ENCODE results near the gene MYO3B. TPM values are rescaled to one million over a fixed set of nuclear protein-coding genes. Genes with fewer than 3 reads are reported as not detected.

MYO3B gene
- total and polyA plus RNA-seq, 2 of the 8 experiments (the other 6 are each of a cell fraction or from before 2014, with no cell fraction given), result 0.17 to 0.19 TPM

- FAIRE-seq, result no peak
- no peak overlapping the region for H2BK20ac ChIP-seq (ENCODE audit: low read length)
- CTCF ChIA-PET (ENCODE audit: partially characterized antibody), result interaction anchor here (0.6 to 1.2 kb wide), 3 partner anchors 119 to 932 kb away, joined by 3 to 4 read pairs (median 3); no protein-coding TSS in a partner anchor
- TF ChIP-seq FOSL1 (IDR thresholded peaks at IDR 0.05; ENCODE audit: insufficient read depth, low read depth, low read length) (no peak), PHF8 (conservative IDR thresholded peaks at IDR 0.05; ENCODE audit: low read depth, low read length) (no peak), USF2 (IDR thresholded peaks at IDR 0.05; ENCODE audit: low read length) (no peak), CBX5 (IDR thresholded peaks at IDR 0.05; ENCODE audit: low read depth, low read length) (no peak), E2F6 (IDR thresholded peaks at IDR 0.05) (no peak)
These were observed 307.5 kb downstream of the MYO3B start for GRCh38 chr2:170485254-170486026.

More at GRCh38 chr2:170485254-170486026, 307.5 kb downstream of the MYO3B start:
- H3K79me2 ChIP-seq (ENCODE audit: control insufficient read depth in 1 of 2, insufficient read depth in 2 of 2, low read length in 2 of 2), result no peaks in the 10 kb centered on the region
- no peak overlapping the region for H4K8ac ChIP-seq (ENCODE audit: extremely low read depth, insufficient read depth, low read length)
- H3K23me2 ChIP-seq (ENCODE audit: low read depth, low read length), result no peaks in the 10 kb centered on the region; the same call in 1 of the 2 replicates
- no peak overlapping the region for H3K9ac ChIP-seq (replicated peaks in 1 of 4; ENCODE audit: extremely low read depth in 1 of 4, low read depth in 3 of 4, low read length in 3 of 4)
- no peaks in the 10 kb centered on the region for H3K9me3 ChIP-seq (ENCODE audit: insufficient read depth in 2 of 2, low read depth in 1 of 2, low read length in 1 of 2)
- H3K4ac ChIP-seq (replicated peaks; ENCODE audit: insufficient read length, low read depth, low read length), result no peak overlapping the region
- no peaks in the 10 kb centered on the region for H3K4me1 ChIP-seq (replicated peaks in 1 of 4; ENCODE audit: control insufficient read depth in 3 of 4, insufficient read depth in 4 of 4, low read length in 3 of 4)
- H2AK5ac ChIP-seq (ENCODE audit: low read depth, low read length), result no peak overlapping the region
- H2AFZ ChIP-seq (ENCODE audit: low read length), result no peak overlapping the region
- H3K36me3 ChIP-seq (ENCODE audit: control insufficient read depth in 2 of 4, insufficient read depth in 4 of 4, low read length in 3 of 4), result no peaks in the 10 kb centered on the region
- no peak overlapping the region for H3K56ac ChIP-seq (replicated peaks; ENCODE audit: insufficient read length, low read depth, low read length)
- no peaks in the 10 kb centered on the region for H3K79me1 ChIP-seq (ENCODE audit: low read depth, low read length)
- no peak overlapping the region for H3K18ac ChIP-seq (ENCODE audit: extremely low read depth, low read length)
- H3K4me3 ChIP-seq (ENCODE audit: extremely low read depth in 1 of 4, insufficient read depth in 2 of 4, low read depth in 3 of 4, low read length in 4 of 4), result no peak overlapping the region
- H4K91ac ChIP-seq (replicated peaks; ENCODE audit: insufficient read length, low read length), result no peak overlapping the region
- H2BK15ac ChIP-seq (ENCODE audit: low read length), result no peak overlapping the region
- H3K27me3 ChIP-seq (replicated peaks in 1 of 4; ENCODE audit: control insufficient read depth in 3 of 4, extremely low read depth in 1 of 4, insufficient read depth in 3 of 4, low read length in 3 of 4), result no peaks in the 10 kb centered on the region
- H2BK12ac ChIP-seq (ENCODE audit: low read depth, low read length), result no peak overlapping the region
- 80% methylated on average over 3 of the region's 3 CpGs; no CpG with 5 or more reads in 1 of the 2 experiments for WGBS, 2 experiments (ENCODE audit: extremely low coverage in 1 of 2, insufficient coverage in 1 of 2, insufficient read length in 1 of 2, insufficient replicate concordance in 2 of 2, low coverage in 1 of 2, low lambda C conversion rate in 2 of 2, missing lambda C conversion rate in 1 of 2)
- no peaks in the 10 kb centered on the region for H4K20me1 ChIP-seq (replicated peaks in 1 of 2; ENCODE audit: control insufficient read depth in 1 of 2, insufficient read depth in 2 of 2, low read length in 2 of 2)
- POLR2A ChIA-PET (ENCODE audit: partially characterized antibody), result no interaction called here
- no peak overlapping the region for H3K4me2 ChIP-seq (ENCODE audit: insufficient read depth in 1 of 2, low read depth in 2 of 2, low read length in 2 of 2)
- no peak overlapping the region for H3K23ac ChIP-seq (ENCODE audit: insufficient read length)
- H2BK5ac ChIP-seq (ENCODE audit: low read depth, low read length), result no peak overlapping the region
- H3K14ac ChIP-seq (ENCODE audit: insufficient read length), result no peak overlapping the region
- no peak overlapping the region for H3K27ac ChIP-seq (ENCODE audit: low read depth, low read length)
- no peak for DNase-seq (ENCODE audit: low read depth in 1 of 2, low spot score in 2 of 2)
- no peak overlapping the region for H4K5ac ChIP-seq (ENCODE audit: insufficient read length, low read depth, low read length)
- no peak overlapping the region for H2BK120ac ChIP-seq (replicated peaks; ENCODE audit: low read depth, low read length)
